Fibroblast of mammary gland (primary cell): Measurements from ENCODE around the gene NCOA1.

Experiments
- DNase-seq: peaks from one replicate; pipeline ENCODE4 v3.0.0-alpha.2; 2010; ENCODE audit warnings: low read depth
- H3K4me3 ChIP-seq: 2 replicates; pipeline ENCODE4 v1.5.1; 2011; ENCODE audit warnings: low read depth, mild to moderate bottlenecking, low read length, moderate library complexity; ENCODE audit not compliant: control insufficient read depth
- TF ChIP-seq, protein P1 (sequence below): conservative IDR thresholded peaks from 2 replicates; pipeline ENCODE4 v1.5.1; 2011; ENCODE audit warnings: low read depth, low read length, inconsistent platforms; ENCODE audit not compliant: control insufficient read depth, insufficient read depth

The NCOA1 gene

DNA sequence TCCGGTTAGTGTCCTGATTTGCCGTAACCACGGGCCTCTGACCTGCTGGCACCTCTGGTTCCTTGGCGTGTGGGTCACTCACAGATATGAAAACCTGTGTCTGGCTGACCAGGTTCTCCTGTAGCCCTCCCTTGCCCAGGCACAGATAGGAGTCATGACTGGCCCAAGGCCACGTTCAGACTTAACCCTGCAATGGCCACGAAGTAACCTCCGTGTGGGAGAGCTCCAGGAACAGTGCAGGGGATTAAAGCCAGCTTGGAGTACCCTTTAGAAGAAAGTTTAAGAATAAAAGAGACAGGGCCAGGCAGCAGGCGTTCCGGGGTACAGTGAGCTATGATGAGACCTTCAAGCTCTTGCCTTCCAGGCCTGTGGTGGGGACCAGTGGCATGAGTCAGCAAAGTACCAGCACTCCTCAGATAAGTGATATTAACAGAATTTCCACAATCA lies 327.7 kb downstream of the NCOA1 start:
- TF ChIP-seq, protein P1, sequence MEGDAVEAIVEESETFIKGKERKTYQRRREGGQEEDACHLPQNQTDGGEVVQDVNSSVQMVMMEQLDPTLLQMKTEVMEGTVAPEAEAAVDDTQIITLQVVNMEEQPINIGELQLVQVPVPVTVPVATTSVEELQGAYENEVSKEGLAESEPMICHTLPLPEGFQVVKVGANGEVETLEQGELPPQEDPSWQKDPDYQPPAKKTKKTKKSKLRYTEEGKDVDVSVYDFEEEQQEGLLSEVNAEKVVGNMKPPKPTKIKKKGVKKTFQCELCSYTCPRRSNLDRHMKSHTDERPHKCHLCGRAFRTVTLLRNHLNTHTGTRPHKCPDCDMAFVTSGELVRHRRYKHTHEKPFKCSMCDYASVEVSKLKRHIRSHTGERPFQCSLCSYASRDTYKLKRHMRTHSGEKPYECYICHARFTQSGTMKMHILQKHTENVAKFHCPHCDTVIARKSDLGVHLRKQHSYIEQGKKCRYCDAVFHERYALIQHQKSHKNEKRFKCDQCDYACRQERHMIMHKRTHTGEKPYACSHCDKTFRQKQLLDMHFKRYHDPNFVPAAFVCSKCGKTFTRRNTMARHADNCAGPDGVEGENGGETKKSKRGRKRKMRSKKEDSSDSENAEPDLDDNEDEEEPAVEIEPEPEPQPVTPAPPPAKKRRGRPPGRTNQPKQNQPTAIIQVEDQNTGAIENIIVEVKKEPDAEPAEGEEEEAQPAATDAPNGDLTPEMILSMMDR: no peak
- peak; percentile 44 for DNase-seq
- no peak overlapping the region for H3K4me3 ChIP-seq

DNA sequence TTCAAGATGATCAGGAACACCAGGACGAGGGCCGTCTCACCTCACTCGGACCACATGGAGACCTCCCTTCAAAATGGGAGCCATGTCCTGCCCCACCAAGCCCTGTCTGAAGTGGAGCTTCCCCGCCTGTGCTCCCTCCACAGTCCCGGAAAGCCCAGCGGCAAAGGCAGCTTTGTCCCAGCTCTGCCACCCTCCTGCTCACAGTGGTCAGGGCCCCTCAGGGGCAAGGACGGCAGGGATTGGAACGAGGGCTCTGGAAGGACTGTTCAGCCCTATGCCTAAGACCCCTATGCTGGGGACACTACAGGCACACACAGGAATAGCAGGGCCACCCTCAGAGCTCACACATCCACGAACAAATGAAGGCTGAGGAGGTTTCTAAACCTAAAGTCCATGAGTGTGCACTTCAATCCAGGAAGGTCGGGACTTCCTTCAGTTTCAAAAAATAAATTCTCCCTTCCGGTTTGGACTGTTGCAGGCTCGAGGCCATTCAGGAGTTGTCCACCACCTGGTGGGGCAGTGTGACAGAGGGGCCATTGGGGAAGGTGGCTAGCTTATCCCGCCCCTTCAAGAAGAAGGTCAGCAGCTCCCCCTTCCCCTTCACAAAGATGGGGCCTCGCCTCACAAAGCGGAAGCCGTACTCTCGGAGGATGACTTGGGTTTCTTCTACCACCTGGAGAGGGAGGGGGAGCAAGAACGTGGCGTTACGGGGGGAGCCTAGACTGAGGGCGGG lies 328.6 kb downstream of the NCOA1 start:
- H3K4me3 ChIP-seq: no peak overlapping the region
- TF ChIP-seq, protein P1: no peak
- DNase-seq: no peak

DNA sequence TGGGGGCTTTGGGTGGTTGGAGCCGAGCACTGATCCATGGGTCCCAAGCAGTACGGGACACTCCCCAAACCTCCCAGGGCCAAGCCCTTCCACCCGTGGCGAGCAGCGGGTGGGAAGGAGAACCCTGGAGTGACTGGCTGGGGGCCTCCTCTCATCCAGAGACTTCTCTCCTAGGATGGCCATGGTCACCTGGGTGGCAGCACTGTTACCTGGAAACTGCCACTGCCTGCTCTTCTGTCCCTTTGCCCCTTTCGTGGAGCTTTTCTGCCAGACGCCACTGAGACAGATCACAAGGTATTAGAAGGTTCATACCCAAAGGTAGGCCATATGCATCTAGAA lies 329.1 kb downstream of the NCOA1 start:
- TF ChIP-seq, protein P1: no peak
- DNase-seq: no peak
- H3K4me3 ChIP-seq: no peak overlapping the region
